Fibroblast of skin of abdomen (primary cell): ENCODE results near the gene THBS1.

ENCODE experiments used
- DNase-seq: peaks from one replicate; pipeline ENCODE4 v3.0.0-alpha.2; 2013

THBS1 gene

GRCh38 chr15:39640665-39641064 lies 59.8 kb downstream of the THBS1 start:
- no peak for DNase-seq

- peak; percentile 53 for DNase-seq
Measured at GRCh38 chr15:39641191-39641889, 60.5 kb downstream of the THBS1 start.

DNA sequence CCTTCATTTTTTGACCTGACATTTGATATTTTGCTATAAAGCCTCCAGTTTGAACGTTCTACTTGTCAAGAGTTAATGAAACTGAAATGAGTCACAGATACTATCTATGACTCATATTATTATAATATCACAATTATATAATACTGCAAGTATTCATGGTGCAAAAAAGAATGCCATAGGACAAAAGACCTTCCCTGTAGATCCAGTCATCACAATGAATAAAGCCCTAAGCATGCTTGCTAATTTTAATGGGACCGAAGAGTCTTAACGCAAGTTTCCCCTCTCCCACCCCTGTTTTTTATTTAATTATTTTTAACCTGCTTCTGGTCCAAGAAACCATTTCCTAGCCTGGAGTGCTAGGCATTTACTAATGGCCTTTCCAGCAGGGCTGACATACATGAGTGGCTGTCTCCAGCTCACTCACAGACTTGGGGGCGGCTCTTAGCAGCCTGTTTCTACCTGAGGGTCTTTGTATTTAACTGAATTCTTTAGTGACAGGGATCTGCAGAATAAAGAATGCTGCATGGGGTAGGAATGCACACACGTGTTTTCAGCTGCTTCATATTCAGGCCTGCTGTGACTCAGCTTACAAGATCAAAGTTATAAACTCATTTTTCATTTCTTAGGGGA lies 61.2 kb downstream of the THBS1 start:
- peak; percentile 86 for DNase-seq

- DNase-seq = no peak
Measured at GRCh38 chr15:39643727-39644126, 62.8 kb downstream of the THBS1 start.

- DNase-seq = no peak
Measured at GRCh38 chr15:39644136-39644535, 63.3 kb downstream of the THBS1 start.

DNA sequence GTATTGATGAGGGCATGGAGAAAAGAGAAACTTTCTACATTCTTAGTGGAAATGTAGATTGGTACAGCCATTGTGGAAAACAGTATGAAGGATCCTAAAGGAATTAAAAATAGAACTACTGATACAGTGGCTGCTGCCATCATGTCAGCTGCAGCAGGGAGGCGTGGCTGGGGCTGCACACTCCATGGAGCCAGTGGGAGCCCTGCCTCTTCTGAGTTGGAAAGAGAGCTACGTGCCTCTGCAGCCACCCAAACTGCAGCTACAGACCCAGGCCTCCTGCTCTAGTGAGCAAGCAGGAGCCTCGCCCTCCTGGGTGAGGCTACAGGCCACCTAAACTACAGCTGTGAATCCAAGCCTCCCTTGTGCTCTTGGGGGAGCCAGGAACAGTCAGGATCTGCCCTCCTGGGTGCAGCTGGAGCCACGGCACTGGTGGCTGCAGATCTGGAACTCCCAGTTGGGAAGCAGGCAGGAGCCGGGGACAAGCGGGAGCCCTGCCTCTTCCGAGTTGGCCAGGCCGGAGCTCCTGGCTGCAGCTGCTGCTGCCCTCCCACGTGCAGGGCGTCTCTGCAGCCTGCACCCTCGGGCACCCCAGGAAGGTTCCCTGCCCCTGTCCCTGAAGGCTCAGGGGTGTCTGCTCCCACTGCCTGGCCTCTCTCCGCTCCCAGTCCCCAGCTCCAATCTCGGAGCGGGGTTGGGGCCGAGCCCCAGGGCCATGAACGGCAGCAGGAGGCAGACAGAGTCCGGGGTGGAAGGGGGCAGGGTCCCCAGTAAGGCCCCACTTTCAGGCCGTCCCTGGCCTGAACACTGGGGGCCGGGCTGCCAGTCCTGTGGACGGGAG lies 64.5 kb downstream of the THBS1 start:
- DNase-seq = no peak

- DNase-seq = no peak
Measured at GRCh38 chr15:39645976-39646257, 65.0 kb downstream of the THBS1 start.

DNA sequence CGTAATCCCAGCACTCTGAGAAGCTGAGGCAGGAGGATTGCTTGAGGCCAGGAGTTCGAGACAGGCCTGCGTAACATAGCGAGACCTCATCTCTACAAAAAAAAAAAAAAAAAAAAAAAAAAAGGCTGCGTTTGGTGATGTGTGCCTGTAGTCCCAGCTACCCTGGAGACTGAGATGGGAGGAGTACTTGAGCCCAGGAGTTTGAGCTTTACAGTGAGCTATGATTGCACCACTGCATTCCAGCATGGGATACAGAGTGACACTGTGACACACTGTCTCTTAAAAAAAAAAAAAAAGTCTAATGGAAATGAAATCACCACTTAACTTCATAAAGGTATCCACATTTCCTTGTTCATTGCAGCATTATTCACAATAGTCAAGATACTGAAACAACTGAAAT lies 65.5 kb downstream of the THBS1 start:
- DNase-seq = no peak
